Liver (tissue), 9 donors: Measurements from ENCODE around the gene S1PR1. TPM values are rescaled to one million over a fixed set of nuclear protein-coding genes. Genes with fewer than 3 reads are reported as not detected.

ENCODE experiments used
- DNase-seq: peaks from one replicate; pipeline ENCODE4 v3.0.0-alpha.2; 2017; ENCODE audit warnings: low spot score
- H3K27ac ChIP-seq, 2 donors: one replicate each; pipeline ENCODE4 v1.7.0; 2013; ENCODE audit warnings: inconsistent platforms in 2 of 2, low read length in 2 of 2, control low read depth in 1 of 2, low read depth in 1 of 2, mild to moderate bottlenecking in 1 of 2
- H3K27me3 ChIP-seq, 4 donors: one replicate each; pipeline versions ENCODE4 v1.6.1 to v1.7.0; 2013; ENCODE audit warnings: low read length in 3 of 4, inconsistent platforms in 1 of 4, mild to moderate bottlenecking in 1 of 4, moderate library complexity in 1 of 4; ENCODE audit not compliant: control insufficient read depth in 4 of 4, insufficient read depth in 4 of 4
- H3K36me3 ChIP-seq, 4 donors: one replicate each; pipeline versions ENCODE4 v1.6.1 to v1.7.0; 2013; ENCODE audit warnings: low read length in 3 of 4, mild to moderate bottlenecking in 3 of 4, low read depth in 1 of 4, moderate library complexity in 1 of 4; ENCODE audit not compliant: control insufficient read depth in 4 of 4, insufficient read depth in 3 of 4
- H3K4me1 ChIP-seq, 4 donors: one replicate each; pipeline versions ENCODE4 v1.6.1 to v1.7.0; 2013; ENCODE audit warnings: low read length in 3 of 4, mild to moderate bottlenecking in 3 of 4, moderate library complexity in 1 of 4; ENCODE audit not compliant: control insufficient read depth in 4 of 4, insufficient read depth in 4 of 4
- H3K4me3 ChIP-seq, 3 donors: one replicate each; pipeline versions ENCODE4 v1.6.1 to v1.7.0; 2013; ENCODE audit warnings: low read length in 3 of 3, control low read depth in 1 of 3, low read depth in 1 of 3, mild to moderate bottlenecking in 1 of 3
- H3K9ac ChIP-seq, 2 donors: one replicate each; pipeline ENCODE4 v1.7.0; 2013; ENCODE audit warnings: low read length in 2 of 2, mild to moderate bottlenecking in 2 of 2, moderate library complexity in 2 of 2, control low read depth in 1 of 2, low read depth in 1 of 2
- H3K9me3 ChIP-seq, 4 donors: one replicate each; pipeline versions ENCODE4 v1.6.1 to v1.7.0; 2013; ENCODE audit warnings: low read length in 3 of 4; ENCODE audit not compliant: control insufficient read depth in 4 of 4
- ATF3 ChIP-seq: IDR thresholded peaks from 2 replicates; pipeline ENCODE4 v1.6.1; 2016; ENCODE audit warnings: antibody characterized with exemption
- EGR1 ChIP-seq, 2 donors: IDR thresholded peaks; 2 replicates each; pipeline ENCODE4 v1.6.1; 2016 to 2018; ENCODE audit warnings: antibody characterized with exemption in 2 of 2, low read depth in 2 of 2
- FOXA1 ChIP-seq: IDR thresholded peaks from 2 replicates; pipeline ENCODE4 v1.6.1; 2016; ENCODE audit warnings: antibody characterized with exemption
- FOXA2 ChIP-seq: IDR thresholded peaks from 2 replicates; pipeline ENCODE4 v1.6.1; 2016; ENCODE audit warnings: antibody characterized with exemption
- GABPA ChIP-seq, 2 donors: IDR thresholded peaks in 1 of 2; conservative IDR thresholded peaks in 1 of 2; 2 replicates each; pipeline ENCODE4 v1.6.1; 2016; ENCODE audit warnings: antibody characterized with exemption in 2 of 2, mild to moderate bottlenecking in 1 of 2, moderate library complexity in 1 of 2
- HNF4A ChIP-seq, 2 donors: conservative IDR thresholded peaks; 2 replicates each; pipeline ENCODE4 v1.6.1; 2016; ENCODE audit warnings: antibody characterized with exemption in 2 of 2, mild to moderate bottlenecking in 2 of 2
- HNF4G ChIP-seq: IDR thresholded peaks from 2 replicates; pipeline ENCODE4 v1.6.1; 2016; ENCODE audit warnings: antibody characterized with exemption
- JUND ChIP-seq, 2 donors: IDR thresholded peaks; 2 replicates each; pipeline ENCODE4 v1.6.1; 2016; ENCODE audit warnings: antibody characterized with exemption in 2 of 2
- MAX ChIP-seq: IDR thresholded peaks from 2 replicates; pipeline ENCODE4 v1.6.1; 2016; ENCODE audit warnings: antibody characterized with exemption
- NR2F2 ChIP-seq: IDR thresholded peaks from 2 replicates; pipeline ENCODE4 v1.6.1; 2016; ENCODE audit warnings: antibody characterized with exemption
- RAD21 ChIP-seq, 2 donors: IDR thresholded peaks; 2 replicates each; pipeline ENCODE4 v1.6.1; 2016; ENCODE audit warnings: antibody characterized with exemption in 2 of 2, mild to moderate bottlenecking in 2 of 2
- RXRA ChIP-seq, 2 donors: IDR thresholded peaks; 2 replicates each; pipeline ENCODE4 v1.6.1; 2017 to 2018; ENCODE audit warnings: antibody characterized with exemption in 2 of 2, mild to moderate bottlenecking in 1 of 2
- SP1 ChIP-seq: IDR thresholded peaks from 2 replicates; pipeline ENCODE4 v1.6.1; 2018; ENCODE audit warnings: antibody characterized with exemption, mild to moderate bottlenecking
- TAF1 ChIP-seq: conservative IDR thresholded peaks from 2 replicates; pipeline ENCODE4 v1.6.1; 2016; ENCODE audit warnings: antibody characterized with exemption, mild to moderate bottlenecking
- YY1 ChIP-seq: IDR thresholded peaks from 2 replicates; pipeline ENCODE4 v1.6.1; 2016; ENCODE audit warnings: antibody characterized with exemption, mild to moderate bottlenecking
- WGBS: extraction: QIAGEN DNeasy Blood & Tissue Kit; methylation state at CpG from one replicate; pipeline ENCODE4 v1.1.7; 2013; 5-methylcytosine and 5-hydroxymethylcytosine counted together
- polyA plus RNA-seq, 2 donors: library from polyadenylated mRNA; stranded (reverse) in 1 of 2; unstranded in 1 of 2; fragments of 200-250 nt in 1 of 2; fragments of >200 nt in 1 of 2; fragmentation: Nextera tagmentation in 1 of 2; extraction: Ambion mirVana in 1 of 2; gene quantifications; one replicate each; pipeline versions ENCODE4 v1.2.1 to v1.2.3, GENCODE V29; 2013 to 2015
- total RNA-seq, 2 donors: library from RNA; depleted of rRNA; stranded (reverse); fragments of >200 nt; gene quantifications; one replicate each; pipeline ENCODE4 v1.2.3, GENCODE V29; 2014
- TF ChIP-seq, protein P1 (sequence below): fragments of 150-350 bp; IDR thresholded peaks from 2 replicates; pipeline ENCODE4 v1.5.1; 2017; ENCODE audit warnings: improper control_type of control experiment, low read depth, low read length; ENCODE audit not compliant: missing input control
- TF ChIP-seq, protein P2 (sequence below): IDR thresholded peaks from 2 replicates; pipeline ENCODE4 v1.6.1; 2016; ENCODE audit warnings: antibody characterized with exemption
- TF ChIP-seq, protein P3 (sequence below): IDR thresholded peaks from 2 replicates; pipeline ENCODE4 v1.6.1; 2016; ENCODE audit warnings: antibody characterized with exemption, mild to moderate bottlenecking
- donor health status: healthy.
- donor health status: healthy.
- donor health status: healthy.
- donor health status: healthy.
- donor health status: healthy.

The S1PR1 gene
- total and polyA plus RNA-seq, 4 donors, result 7.8 to 13.9 (median 11.1) TPM

- TF ChIP-seq NR2F2, result no peak
- TF ChIP-seq EGR1 (IDR thresholded peaks at IDR 0.05; ENCODE audit: low read depth in 2 of 2), result no peak
- no peak for TF ChIP-seq JUND (IDR thresholded peaks at IDR 0.05)
- TF ChIP-seq SP1, result no peak
- no peak for TF ChIP-seq HNF4G
- Histone ChIP-seq H3K36me3 (no peaks in the 10 kb centered on the region), H3K4me3 (no peak overlapping the region), H3K27me3 (no peaks in the 10 kb centered on the region), H3K9ac (no peak overlapping the region), H3K4me1 (peaks cover 0 to 10% (median 5%) of the 10 kb centered on the region in 4 donors), H3K27ac (no peak overlapping the region), H3K9me3 (no peaks in the 10 kb centered on the region)
- no peak for DNase-seq
- WGBS, result 91% methylated on average over 8 of the region's 8 CpGs
These were observed 37.8 kb upstream of the S1PR1 start for GRCh38 chr1:101198842-101199636.

DNA sequence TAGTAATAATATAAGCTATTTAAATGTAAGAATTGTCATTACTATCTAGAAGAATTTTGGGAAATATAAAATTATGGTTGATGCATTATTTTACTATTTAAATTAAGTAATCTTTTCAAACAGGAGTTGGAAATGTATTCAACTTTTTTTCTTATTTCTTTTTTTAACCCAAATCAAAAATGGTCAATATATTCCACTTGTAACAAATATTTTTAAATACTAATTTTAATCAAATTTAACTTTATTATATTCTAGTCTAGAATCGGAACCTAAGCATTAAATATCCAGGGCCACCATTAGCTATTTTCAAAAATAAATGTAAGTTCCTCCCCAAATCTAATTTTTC is 37.2 kb upstream of the S1PR1 start:
- peaks cover 0 to 4% (median under 1%) of the 10 kb centered on the region in 4 donors for H3K4me1 ChIP-seq
- no peak overlapping the region for H3K4me3 ChIP-seq
- no peak for TF ChIP-seq JUND (IDR thresholded peaks at IDR 0.05)
- TF ChIP-seq, protein P1, sequence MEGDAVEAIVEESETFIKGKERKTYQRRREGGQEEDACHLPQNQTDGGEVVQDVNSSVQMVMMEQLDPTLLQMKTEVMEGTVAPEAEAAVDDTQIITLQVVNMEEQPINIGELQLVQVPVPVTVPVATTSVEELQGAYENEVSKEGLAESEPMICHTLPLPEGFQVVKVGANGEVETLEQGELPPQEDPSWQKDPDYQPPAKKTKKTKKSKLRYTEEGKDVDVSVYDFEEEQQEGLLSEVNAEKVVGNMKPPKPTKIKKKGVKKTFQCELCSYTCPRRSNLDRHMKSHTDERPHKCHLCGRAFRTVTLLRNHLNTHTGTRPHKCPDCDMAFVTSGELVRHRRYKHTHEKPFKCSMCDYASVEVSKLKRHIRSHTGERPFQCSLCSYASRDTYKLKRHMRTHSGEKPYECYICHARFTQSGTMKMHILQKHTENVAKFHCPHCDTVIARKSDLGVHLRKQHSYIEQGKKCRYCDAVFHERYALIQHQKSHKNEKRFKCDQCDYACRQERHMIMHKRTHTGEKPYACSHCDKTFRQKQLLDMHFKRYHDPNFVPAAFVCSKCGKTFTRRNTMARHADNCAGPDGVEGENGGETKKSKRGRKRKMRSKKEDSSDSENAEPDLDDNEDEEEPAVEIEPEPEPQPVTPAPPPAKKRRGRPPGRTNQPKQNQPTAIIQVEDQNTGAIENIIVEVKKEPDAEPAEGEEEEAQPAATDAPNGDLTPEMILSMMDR, result no peak
- TF ChIP-seq RAD21 (IDR thresholded peaks at IDR 0.05), result no peak
- TF ChIP-seq HNF4A (conservative IDR thresholded peaks at IDR 0.05), result no peak
- no peak for TF ChIP-seq FOXA1
- no peak for TF ChIP-seq HNF4G
- TF ChIP-seq YY1, result no peak
- no peak for TF ChIP-seq MAX
- no peak for TF ChIP-seq TAF1
- TF ChIP-seq EGR1 (IDR thresholded peaks at IDR 0.05; ENCODE audit: low read depth in 2 of 2), result no peak
- no peak for TF ChIP-seq ATF3
- TF ChIP-seq, protein P2, sequence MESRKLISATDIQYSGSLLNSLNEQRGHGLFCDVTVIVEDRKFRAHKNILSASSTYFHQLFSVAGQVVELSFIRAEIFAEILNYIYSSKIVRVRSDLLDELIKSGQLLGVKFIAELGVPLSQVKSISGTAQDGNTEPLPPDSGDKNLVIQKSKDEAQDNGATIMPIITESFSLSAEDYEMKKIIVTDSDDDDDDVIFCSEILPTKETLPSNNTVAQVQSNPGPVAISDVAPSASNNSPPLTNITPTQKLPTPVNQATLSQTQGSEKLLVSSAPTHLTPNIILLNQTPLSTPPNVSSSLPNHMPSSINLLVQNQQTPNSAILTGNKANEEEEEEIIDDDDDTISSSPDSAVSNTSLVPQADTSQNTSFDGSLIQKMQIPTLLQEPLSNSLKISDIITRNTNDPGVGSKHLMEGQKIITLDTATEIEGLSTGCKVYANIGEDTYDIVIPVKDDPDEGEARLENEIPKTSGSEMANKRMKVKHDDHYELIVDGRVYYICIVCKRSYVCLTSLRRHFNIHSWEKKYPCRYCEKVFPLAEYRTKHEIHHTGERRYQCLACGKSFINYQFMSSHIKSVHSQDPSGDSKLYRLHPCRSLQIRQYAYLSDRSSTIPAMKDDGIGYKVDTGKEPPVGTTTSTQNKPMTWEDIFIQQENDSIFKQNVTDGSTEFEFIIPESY, result no peak
- no peak for TF ChIP-seq SP1
- TF ChIP-seq RXRA (IDR thresholded peaks at IDR 0.05), result no peak
- TF ChIP-seq FOXA2, result no peak
- no peak for TF ChIP-seq NR2F2
- TF ChIP-seq GABPA (IDR thresholded peaks at IDR 0.05 in 1 of 2, conservative IDR thresholded peaks at IDR 0.05 in 1 of 2), result no peak
- TF ChIP-seq, protein P3, sequence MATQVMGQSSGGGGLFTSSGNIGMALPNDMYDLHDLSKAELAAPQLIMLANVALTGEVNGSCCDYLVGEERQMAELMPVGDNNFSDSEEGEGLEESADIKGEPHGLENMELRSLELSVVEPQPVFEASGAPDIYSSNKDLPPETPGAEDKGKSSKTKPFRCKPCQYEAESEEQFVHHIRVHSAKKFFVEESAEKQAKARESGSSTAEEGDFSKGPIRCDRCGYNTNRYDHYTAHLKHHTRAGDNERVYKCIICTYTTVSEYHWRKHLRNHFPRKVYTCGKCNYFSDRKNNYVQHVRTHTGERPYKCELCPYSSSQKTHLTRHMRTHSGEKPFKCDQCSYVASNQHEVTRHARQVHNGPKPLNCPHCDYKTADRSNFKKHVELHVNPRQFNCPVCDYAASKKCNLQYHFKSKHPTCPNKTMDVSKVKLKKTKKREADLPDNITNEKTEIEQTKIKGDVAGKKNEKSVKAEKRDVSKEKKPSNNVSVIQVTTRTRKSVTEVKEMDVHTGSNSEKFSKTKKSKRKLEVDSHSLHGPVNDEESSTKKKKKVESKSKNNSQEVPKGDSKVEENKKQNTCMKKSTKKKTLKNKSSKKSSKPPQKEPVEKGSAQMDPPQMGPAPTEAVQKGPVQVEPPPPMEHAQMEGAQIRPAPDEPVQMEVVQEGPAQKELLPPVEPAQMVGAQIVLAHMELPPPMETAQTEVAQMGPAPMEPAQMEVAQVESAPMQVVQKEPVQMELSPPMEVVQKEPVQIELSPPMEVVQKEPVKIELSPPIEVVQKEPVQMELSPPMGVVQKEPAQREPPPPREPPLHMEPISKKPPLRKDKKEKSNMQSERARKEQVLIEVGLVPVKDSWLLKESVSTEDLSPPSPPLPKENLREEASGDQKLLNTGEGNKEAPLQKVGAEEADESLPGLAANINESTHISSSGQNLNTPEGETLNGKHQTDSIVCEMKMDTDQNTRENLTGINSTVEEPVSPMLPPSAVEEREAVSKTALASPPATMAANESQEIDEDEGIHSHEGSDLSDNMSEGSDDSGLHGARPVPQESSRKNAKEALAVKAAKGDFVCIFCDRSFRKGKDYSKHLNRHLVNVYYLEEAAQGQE, result no peak
- no peak overlapping the region for H3K9ac ChIP-seq
- DNase-seq, result no peak
- H3K9me3 ChIP-seq, result no peaks in the 10 kb centered on the region
- H3K36me3 ChIP-seq, result no peaks in the 10 kb centered on the region
- H3K27ac ChIP-seq, result no peak overlapping the region
- WGBS, result 95% methylated on average over 1 of the region's 1 CpG
- no peaks in the 10 kb centered on the region for H3K27me3 ChIP-seq
